H1 (cell line): Measurements from ENCODE around the gene SPEN. TPM values are rescaled to one million over a fixed set of nuclear protein-coding genes. Genes with fewer than 3 reads are reported as not detected.

ENCODE experiments used
- CTCF ChIA-PET: fragments of 300-600 bp; sonication (Branson Sonifier 250); formaldehyde crosslinking; loops from one replicate; lab custom pipeline; 2021; ENCODE audit not compliant: partially characterized antibody; lab: Charles Lee
- POLR2A ChIA-PET: fragments of 300-600 bp; sonication (Branson Sonifier 250); formaldehyde crosslinking; loops from one replicate; lab custom pipeline; 2021; ENCODE audit warnings: inconsistent platforms; ENCODE audit not compliant: partially characterized antibody; lab: Charles Lee
- DNase-seq, 2 experiments: peaks; one replicate each; pipeline versions ENCODE4 v3.0.0 to v3.0.0-alpha.2; 2010 to 2022; ENCODE audit warnings: low spot score in 2 of 2, low read depth in 1 of 2, mixed read lengths in 1 of 2
- FAIRE-seq: peaks from 2 replicates; lab custom pipeline; 2011; peaks lifted over from hg19 to GRCh38; lab: Jason Lieb, UNC
- H2AFZ ChIP-seq: 2 replicates; pipeline ENCODE4 v1.8.1; 2012; ENCODE audit warnings: low read length, inconsistent platforms
- H2AK5ac ChIP-seq: 2 replicates; pipeline ENCODE4 v1.6.1; 2013; ENCODE audit warnings: low read depth, low read length
- H2BK120ac ChIP-seq: replicated peaks from 2 replicates; pipeline ENCODE3; 2013; ENCODE audit warnings: low read depth, low read length, inconsistent platforms
- H2BK12ac ChIP-seq: 2 replicates; pipeline ENCODE4 v1.6.1; 2013; ENCODE audit warnings: low read depth, low read length
- H2BK15ac ChIP-seq: 2 replicates; pipeline ENCODE4 v1.6.1; 2013; ENCODE audit warnings: low read length
- H2BK20ac ChIP-seq: 2 replicates; pipeline ENCODE4 v1.6.1; 2013; ENCODE audit warnings: low read length
- H2BK5ac ChIP-seq: 2 replicates; pipeline ENCODE4 v1.6.1; 2013; ENCODE audit warnings: low read depth, low read length
- H3K14ac ChIP-seq: 2 replicates; pipeline ENCODE4 v1.6.1; 2013; ENCODE audit warnings: inconsistent platforms; ENCODE audit not compliant: insufficient read length
- H3K18ac ChIP-seq: 2 replicates; pipeline ENCODE4 v1.6.1; 2013; ENCODE audit warnings: low read length; ENCODE audit errors: extremely low read depth
- H3K23ac ChIP-seq: 2 replicates; pipeline ENCODE4 v1.6.1; 2013; ENCODE audit warnings: inconsistent platforms; ENCODE audit not compliant: insufficient read length
- H3K23me2 ChIP-seq: 2 replicates; pipeline ENCODE4 v1.6.1; 2013; ENCODE audit warnings: low read depth, low read length
- H3K27ac ChIP-seq: 2 replicates; pipeline ENCODE4 v1.6.1; 2011; ENCODE audit warnings: low read depth, low read length, inconsistent platforms
- H3K27me3 ChIP-seq, 4 experiments: replicated peaks in 1 of 4; 1 replicate in 1 of 4; 2 replicates in 3 of 4; pipeline versions ENCODE4 v1.6.1 to v1.8.1; 2011 to 2013; ENCODE audit warnings: low read length in 3 of 4, mild to moderate bottlenecking in 3 of 4, inconsistent platforms in 2 of 4, mixed read lengths in 2 of 4, moderate library complexity in 1 of 4; ENCODE audit not compliant: control insufficient read depth in 3 of 4, insufficient read depth in 3 of 4; ENCODE audit errors: extremely low read depth in 1 of 4
- H3K36me3 ChIP-seq, 4 experiments: 2 replicates each; pipeline versions ENCODE4 v1.6.1 to v1.8.1; 2011 to 2013; ENCODE audit warnings: mild to moderate bottlenecking in 4 of 4, low read length in 3 of 4, moderate library complexity in 2 of 4, control low read depth in 1 of 4, inconsistent platforms in 1 of 4; ENCODE audit not compliant: insufficient read depth in 4 of 4, control insufficient read depth in 2 of 4
- H3K4ac ChIP-seq: replicated peaks from 2 replicates; pipeline ENCODE3; 2013; ENCODE audit warnings: low read length, low read depth, mixed read lengths, inconsistent platforms; ENCODE audit not compliant: insufficient read length
- H3K4me1 ChIP-seq, 4 experiments: replicated peaks in 1 of 4; 1 replicate in 1 of 4; 2 replicates in 3 of 4; pipeline versions ENCODE4 v1.6.1 to v1.8.1; 2011 to 2013; ENCODE audit warnings: low read length in 3 of 4, inconsistent platforms in 2 of 4, mixed read lengths in 1 of 4; ENCODE audit not compliant: insufficient read depth in 4 of 4, control insufficient read depth in 3 of 4
- H3K4me2 ChIP-seq, 2 experiments: 2 replicates each; pipeline versions ENCODE4 v1.6.1 to v1.8.1; 2011 to 2013; ENCODE audit warnings: low read depth in 2 of 2, low read length in 2 of 2, control low read depth in 1 of 2, inconsistent platforms in 1 of 2, mild to moderate bottlenecking in 1 of 2; ENCODE audit not compliant: insufficient read depth in 1 of 2
- H3K4me3 ChIP-seq, 4 experiments: fragments of 200-600, 300-600 bp in 1 of 4; sonication (generic), shearing (Covaris generic), sonication (Bioruptor Twin) in 1 of 4; 2 replicates each; pipeline versions ENCODE4 v1.5.1 to v1.8.1; 2011 to 2016; ENCODE audit warnings: low read length in 4 of 4, low read depth in 3 of 4, control low read depth in 2 of 4, inconsistent platforms in 2 of 4, mild to moderate bottlenecking in 2 of 4, mixed read lengths in 1 of 4, moderate library complexity in 1 of 4; ENCODE audit not compliant: insufficient read depth in 2 of 4; ENCODE audit errors: extremely low read depth in 1 of 4
- H3K56ac ChIP-seq: replicated peaks from 2 replicates; pipeline ENCODE3; 2013; ENCODE audit warnings: low read depth, mild to moderate bottlenecking, mixed read lengths, low read length, inconsistent platforms; ENCODE audit not compliant: insufficient read length
- H3K79me1 ChIP-seq: 2 replicates; pipeline ENCODE4 v1.6.1; 2013; ENCODE audit warnings: low read depth, low read length, control low read depth
- H3K79me2 ChIP-seq, 2 experiments: 2 replicates each; pipeline versions ENCODE4 v1.6.1 to v1.8.1; 2012 to 2013; ENCODE audit warnings: low read length in 2 of 2, mild to moderate bottlenecking in 2 of 2, inconsistent platforms in 1 of 2; ENCODE audit not compliant: insufficient read depth in 2 of 2, control insufficient read depth in 1 of 2
- H3K9ac ChIP-seq, 4 experiments: replicated peaks in 1 of 4; 1 replicate in 1 of 4; 2 replicates in 3 of 4; pipeline versions ENCODE4 v1.6.1 to v1.8.1; 2011 to 2013; ENCODE audit warnings: low read depth in 3 of 4, low read length in 3 of 4, control low read depth in 2 of 4, mild to moderate bottlenecking in 2 of 4, moderate library complexity in 2 of 4, inconsistent platforms in 1 of 4; ENCODE audit errors: extremely low read depth in 1 of 4
- H3K9me3 ChIP-seq, 2 experiments: 2 replicates each; pipeline versions ENCODE4 v1.6.1 to v1.8.1; 2012 to 2013; ENCODE audit warnings: mild to moderate bottlenecking in 2 of 2, moderate library complexity in 2 of 2, control low read depth in 1 of 2, inconsistent platforms in 1 of 2, low read depth in 1 of 2, low read length in 1 of 2, mixed read lengths in 1 of 2; ENCODE audit not compliant: insufficient read depth in 2 of 2
- H4K20me1 ChIP-seq, 2 experiments: replicated peaks in 1 of 2; 2 replicates each; pipeline versions ENCODE3 to v1.8.1; 2011 to 2013; ENCODE audit warnings: inconsistent platforms in 2 of 2, low read length in 2 of 2, mild to moderate bottlenecking in 1 of 2; ENCODE audit not compliant: insufficient read depth in 2 of 2, control insufficient read depth in 1 of 2
- H4K5ac ChIP-seq: 2 replicates; pipeline ENCODE4 v1.6.1; 2013; ENCODE audit warnings: low read length, low read depth, mixed read lengths, inconsistent platforms; ENCODE audit not compliant: insufficient read length
- H4K8ac ChIP-seq: 2 replicates; pipeline ENCODE4 v1.8.0; 2013; ENCODE audit warnings: mild to moderate bottlenecking, moderate library complexity, low read length, inconsistent platforms; ENCODE audit not compliant: insufficient read depth; ENCODE audit errors: extremely low read depth
- H4K91ac ChIP-seq: replicated peaks from 2 replicates; pipeline ENCODE3; 2013; ENCODE audit warnings: low read length, mixed read lengths, inconsistent platforms; ENCODE audit not compliant: insufficient read length
- CBX5 ChIP-seq: fragments of 300-800, 300-1000 bp; sonication (generic); IDR thresholded peaks from 2 replicates; pipeline ENCODE4 v1.7.1; 2016; ENCODE audit warnings: antibody characterized with exemption, low read length, low read depth
- CTBP2 ChIP-seq: IDR thresholded peaks from 2 replicates; pipeline ENCODE4 v1.7.0; 2011; ENCODE audit warnings: borderline replicate concordance, mild to moderate bottlenecking, moderate library complexity, mixed read lengths, low read length; ENCODE audit not compliant: insufficient read depth, insufficient read length
- E2F6 ChIP-seq: IDR thresholded peaks from 2 replicates; pipeline ENCODE4 v1.6.1; 2012; ENCODE audit warnings: inconsistent platforms
- GABPA ChIP-seq: IDR thresholded peaks from 2 replicates; pipeline ENCODE4 v1.6.1; 2011; ENCODE audit warnings: mild to moderate bottlenecking, low read length, moderate library complexity, borderline replicate concordance; ENCODE audit not compliant: insufficient read depth
- JUN ChIP-seq: IDR thresholded peaks from 2 replicates; pipeline ENCODE4 v1.6.1; 2011; ENCODE audit warnings: low read depth, mild to moderate bottlenecking, improper control_type of control experiment, low read length
- RNF2 ChIP-seq: fragments of 200-900, 300-1000 bp; sonication (generic); IDR thresholded peaks from 2 replicates; pipeline ENCODE4 v1.7.1; 2016; ENCODE audit warnings: borderline replicate concordance, low read depth, mild to moderate bottlenecking, antibody characterized with exemption, low read length; ENCODE audit not compliant: poor library complexity, severe bottlenecking; ENCODE audit errors: missing control alignments
- SAP30 ChIP-seq: fragments of 300-600 bp; sonication (generic); IDR thresholded peaks from 2 replicates; pipeline ENCODE4 v1.7.1; 2012; ENCODE audit warnings: low read length, moderate library complexity, mild to moderate bottlenecking, inconsistent platforms; ENCODE audit not compliant: insufficient read depth, insufficient replicate concordance
- SUZ12 ChIP-seq: fragments of 200-600 bp; sonication (generic); IDR thresholded peaks from 2 replicates; pipeline ENCODE4 v1.6.1; 2012; ENCODE audit warnings: mild to moderate bottlenecking, inconsistent platforms, low read length, moderate library complexity, mixed read lengths
- TAF1 ChIP-seq: IDR thresholded peaks from 2 replicates; pipeline ENCODE4 v1.6.1; 2011; ENCODE audit warnings: mild to moderate bottlenecking, low read depth, low read length
- TBP ChIP-seq: IDR thresholded peaks from 2 replicates; pipeline ENCODE4 v1.6.1; 2011; ENCODE audit warnings: low read depth, low read length, improper control_type of control experiment
- TCF12 ChIP-seq: IDR thresholded peaks from 2 replicates; pipeline ENCODE4 v1.6.1; 2011; ENCODE audit warnings: low read depth, mild to moderate bottlenecking, low read length
- WGBS, 2 experiments: shearing (Covaris generic) in 1 of 2; methylation state at CpG; one replicate each; pipeline versions ENCODE4 v1.1.6 to v1.1.7; 2013 to 2015; ENCODE audit warnings: low lambda C conversion rate in 2 of 2, mixed read lengths in 2 of 2, inconsistent platforms in 1 of 2, low coverage in 1 of 2, missing lambda C conversion rate in 1 of 2; ENCODE audit not compliant: insufficient replicate concordance in 2 of 2, insufficient coverage in 1 of 2, insufficient read length in 1 of 2; ENCODE audit errors: extremely low coverage in 1 of 2, missing lambda C conversion rate in 1 of 2; 5-methylcytosine and 5-hydroxymethylcytosine counted together
- polyA plus RNA-seq, 7 experiments: library from polyadenylated mRNA; depleted of rRNA in 3 of 7; stranded (reverse) in 5 of 7; unstranded in 2 of 7; fragments of >200 nt in 5 of 7; fragments of 200-250 nt in 2 of 7; gene quantifications; 1 replicate in 5 of 7; 2 replicates in 1 of 7; 4 replicates in 1 of 7; pipeline versions ENCODE4 v1.2.1 to v1.2.3, GENCODE V29; 2011 to 2013; ENCODE audit warnings: missing spikeins in 2 of 7, mixed read lengths in 2 of 7
- total RNA-seq: library from RNA; stranded (reverse); fragmentation: NEBNext Ultra II Directional; extraction: Animal tissue kit (Norgen Biotek cat#: 25700); gene quantifications from 2 replicates; pipeline ENCODE4 v1.2.1, GENCODE V29; 2021

SPEN gene
- total and polyA plus RNA-seq, 2 of the 8 experiments (the other 6 are each of a cell fraction or from before 2014, with no cell fraction given): 12.5 to 52.1 TPM

GRCh38 chr1:15959827-15960446 lies 112.4 kb downstream of the SPEN start:
- POLR2A ChIA-PET: interaction anchor here (1.1 kb wide), 1 partner anchor 11 kb away, joined by 3 read pairs; no protein-coding TSS in a partner anchor
- TF ChIP-seq TCF12: no peak
- no peak for TF ChIP-seq CBX5
- no peak for TF ChIP-seq TAF1
- TF ChIP-seq SAP30: no peak
- TF ChIP-seq SUZ12: no peak
- no peak for TF ChIP-seq CTBP2
- TF ChIP-seq JUN: no peak
- TF ChIP-seq RNF2: no peak
- TF ChIP-seq TBP: no peak
- TF ChIP-seq E2F6: no peak
- TF ChIP-seq GABPA: no peak

More at GRCh38 chr1:15959827-15960446, 112.4 kb downstream of the SPEN start:
- no peaks in the 10 kb centered on the region for H3K36me3 ChIP-seq
- no peak overlapping the region for H3K23ac ChIP-seq
- H2BK15ac ChIP-seq: no peak overlapping the region
- CTCF ChIA-PET: interaction anchor here (1.0 to 5.9 kb wide), 7 partner anchors 10 to 169 kb away, joined by 3 to 53 read pairs (median 18); partner anchors contain the start of gene ZBTB17
- no peak overlapping the region for H3K18ac ChIP-seq
- no peak overlapping the region for H2BK5ac ChIP-seq
- no peak overlapping the region for H2BK20ac ChIP-seq
- H4K5ac ChIP-seq: no peak overlapping the region
- no peak for FAIRE-seq
- no peak overlapping the region for H3K4me3 ChIP-seq
- no peaks in the 10 kb centered on the region; the same call in 1 of the 2 replicates for H3K23me2 ChIP-seq
- H3K4ac ChIP-seq: no peak overlapping the region
- peaks cover 7 to 13% of the 10 kb centered on the region in 2 experiments for H4K20me1 ChIP-seq
- H2BK120ac ChIP-seq: no peak overlapping the region
- no peak overlapping the region for H3K4me2 ChIP-seq
- H3K79me2 ChIP-seq: no peaks in the 10 kb centered on the region; a peak in 1 of 4 replicates
- H3K14ac ChIP-seq: no peak overlapping the region
- WGBS, 2 experiments: 84% methylated on average over 6 of the region's 8 CpGs; no CpG with 5 or more reads in 1 of the 2 experiments
- no peak overlapping the region for H3K56ac ChIP-seq
- DNase-seq: no peak
- H2BK12ac ChIP-seq: no peak overlapping the region
- no peak overlapping the region for H4K8ac ChIP-seq
- no peak overlapping the region for H2AK5ac ChIP-seq
- H3K9me3 ChIP-seq: no peaks in the 10 kb centered on the region
- H3K79me1 ChIP-seq: peaks cover 3% of the 10 kb centered on the region; the same call in 1 of the 2 replicates
- H3K27ac ChIP-seq: no peak overlapping the region
- no peak overlapping the region for H2AFZ ChIP-seq
- H3K4me1 ChIP-seq: peaks cover 0 to 13% (median 7%) of the 10 kb centered on the region in 4 experiments; a peak in 5 of 7 replicates
- no peak overlapping the region for H4K91ac ChIP-seq
- peaks cover 0 to 3% (median under 1%) of the 10 kb centered on the region in 4 experiments; a peak in 2 of 7 replicates for H3K27me3 ChIP-seq
- no peak overlapping the region for H3K9ac ChIP-seq
